ENCODE results near the gene NR4A3.

Gene NR4A3

DNA sequence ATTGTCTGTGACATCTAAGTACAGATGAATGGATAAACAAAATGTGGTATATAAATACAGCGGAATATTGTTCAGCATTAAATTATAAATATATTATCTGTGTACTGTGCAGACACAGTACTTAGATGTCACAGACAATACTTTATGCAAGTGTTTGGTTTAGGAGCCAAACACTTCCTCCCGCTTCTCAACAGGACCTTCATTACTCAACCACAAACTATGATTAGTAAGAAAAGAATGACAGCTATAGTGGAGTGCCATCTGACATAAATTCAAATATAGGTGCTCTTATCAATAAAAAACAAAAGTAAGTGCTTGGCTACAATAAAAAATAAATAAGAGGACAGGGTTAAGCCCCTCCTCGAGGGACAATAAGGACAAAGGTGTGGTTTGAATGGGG is 45.9 kb downstream of the NR4A3 start:
- no peaks in the 10 kb centered on the region for H3F3A ChIP-seq (ENCODE audit: insufficient read depth, low read length)
- no peaks in the 10 kb centered on the region for H4K20me1 ChIP-seq (ENCODE audit: insufficient read depth, low read length)
- no peak overlapping the region for H3K9ac ChIP-seq (ENCODE audit: low read length)
- no peaks in the 10 kb centered on the region for H3K9me3 ChIP-seq (replicated peaks; ENCODE audit: insufficient read depth, low read length)
- no peak for DNase-seq
- peak overlapping the region; percentile 44 for H3K4me2 ChIP-seq (ENCODE audit: low read depth, low read length)
- H3K4me1 ChIP-seq (ENCODE audit: low read length), result peaks cover 18% of the 10 kb centered on the region
- H3K9me2 ChIP-seq (replicated peaks; ENCODE audit: insufficient read depth, low read length), result no peaks in the 10 kb centered on the region
- no peaks in the 10 kb centered on the region for H3K27me3 ChIP-seq (replicated peaks; ENCODE audit: insufficient read depth, low read length)
- no peaks in the 10 kb centered on the region for H3K79me2 ChIP-seq (ENCODE audit: low read length)
- TF ChIP-seq, protein P1, sequence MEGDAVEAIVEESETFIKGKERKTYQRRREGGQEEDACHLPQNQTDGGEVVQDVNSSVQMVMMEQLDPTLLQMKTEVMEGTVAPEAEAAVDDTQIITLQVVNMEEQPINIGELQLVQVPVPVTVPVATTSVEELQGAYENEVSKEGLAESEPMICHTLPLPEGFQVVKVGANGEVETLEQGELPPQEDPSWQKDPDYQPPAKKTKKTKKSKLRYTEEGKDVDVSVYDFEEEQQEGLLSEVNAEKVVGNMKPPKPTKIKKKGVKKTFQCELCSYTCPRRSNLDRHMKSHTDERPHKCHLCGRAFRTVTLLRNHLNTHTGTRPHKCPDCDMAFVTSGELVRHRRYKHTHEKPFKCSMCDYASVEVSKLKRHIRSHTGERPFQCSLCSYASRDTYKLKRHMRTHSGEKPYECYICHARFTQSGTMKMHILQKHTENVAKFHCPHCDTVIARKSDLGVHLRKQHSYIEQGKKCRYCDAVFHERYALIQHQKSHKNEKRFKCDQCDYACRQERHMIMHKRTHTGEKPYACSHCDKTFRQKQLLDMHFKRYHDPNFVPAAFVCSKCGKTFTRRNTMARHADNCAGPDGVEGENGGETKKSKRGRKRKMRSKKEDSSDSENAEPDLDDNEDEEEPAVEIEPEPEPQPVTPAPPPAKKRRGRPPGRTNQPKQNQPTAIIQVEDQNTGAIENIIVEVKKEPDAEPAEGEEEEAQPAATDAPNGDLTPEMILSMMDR (IDR thresholded peaks at IDR 0.05; ENCODE audit: low read length), result no peak
- TF ChIP-seq EZH2phosphoT487 (IDR thresholded peaks at IDR 0.05; ENCODE audit: low read length), result no peak
- no peak for TF ChIP-seq EZH2 (optimal IDR thresholded peaks at IDR 0.05; ENCODE audit: low read depth, low read length)
- H2AFZ ChIP-seq (ENCODE audit: low read length), result no peak overlapping the region
- H3K4me3 ChIP-seq (ENCODE audit: low read length), result no peak overlapping the region
- H3K36me3 ChIP-seq (replicated peaks; ENCODE audit: insufficient read depth, low read length), result no peaks in the 10 kb centered on the region
- no peak overlapping the region for H3K27ac ChIP-seq (ENCODE audit: low read length)

DNA sequence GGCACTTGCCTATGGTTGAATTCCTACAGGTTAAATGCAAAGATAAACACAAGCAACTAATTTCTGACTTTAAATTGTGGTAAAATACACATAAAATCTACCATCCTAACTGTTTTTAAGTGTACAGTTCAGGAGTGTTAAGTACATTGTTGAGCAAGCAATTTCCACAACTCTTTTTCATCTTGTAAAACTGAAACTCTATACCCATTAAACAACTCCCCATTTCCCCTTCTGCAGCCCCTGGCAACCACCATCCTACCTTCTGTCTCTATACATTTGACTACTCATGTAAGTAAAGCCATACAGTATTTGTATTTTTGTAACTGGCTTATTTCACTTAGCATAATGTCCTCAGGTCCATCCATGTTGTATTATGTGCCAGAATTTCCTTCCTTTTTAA is 46.3 kb downstream of the NR4A3 start:
- peaks cover 18% of the 10 kb centered on the region for H3K4me1 ChIP-seq (ENCODE audit: low read length)
- TF ChIP-seq, protein P1 (IDR thresholded peaks at IDR 0.05; ENCODE audit: low read length), result no peak
- no peak for TF ChIP-seq EZH2phosphoT487 (IDR thresholded peaks at IDR 0.05; ENCODE audit: low read length)
- TF ChIP-seq EZH2 (optimal IDR thresholded peaks at IDR 0.05; ENCODE audit: low read depth, low read length), result no peak
- H3K9ac ChIP-seq (ENCODE audit: low read length), result no peak overlapping the region
- no peaks in the 10 kb centered on the region for H3F3A ChIP-seq (ENCODE audit: insufficient read depth, low read length)
- peak overlapping the region; percentile 44 for H3K4me2 ChIP-seq (ENCODE audit: low read depth, low read length)
- H2AFZ ChIP-seq (ENCODE audit: low read length), result no peak overlapping the region
- peak overlapping the region; percentile 1; the same call in 1 of the 2 replicates for H3K27ac ChIP-seq (ENCODE audit: low read length)
- DNase-seq, result peak; percentile 51
- H3K9me3 ChIP-seq (replicated peaks; ENCODE audit: insufficient read depth, low read length), result no peaks in the 10 kb centered on the region
- no peak overlapping the region for H3K4me3 ChIP-seq (ENCODE audit: low read length)
- no peaks in the 10 kb centered on the region for H3K36me3 ChIP-seq (replicated peaks; ENCODE audit: insufficient read depth, low read length)
- H3K9me2 ChIP-seq (replicated peaks; ENCODE audit: insufficient read depth, low read length), result no peaks in the 10 kb centered on the region
- H3K79me2 ChIP-seq (ENCODE audit: low read length), result no peaks in the 10 kb centered on the region
- no peaks in the 10 kb centered on the region for H4K20me1 ChIP-seq (ENCODE audit: insufficient read depth, low read length)
- H3K27me3 ChIP-seq (replicated peaks; ENCODE audit: insufficient read depth, low read length), result no peaks in the 10 kb centered on the region

DNA sequence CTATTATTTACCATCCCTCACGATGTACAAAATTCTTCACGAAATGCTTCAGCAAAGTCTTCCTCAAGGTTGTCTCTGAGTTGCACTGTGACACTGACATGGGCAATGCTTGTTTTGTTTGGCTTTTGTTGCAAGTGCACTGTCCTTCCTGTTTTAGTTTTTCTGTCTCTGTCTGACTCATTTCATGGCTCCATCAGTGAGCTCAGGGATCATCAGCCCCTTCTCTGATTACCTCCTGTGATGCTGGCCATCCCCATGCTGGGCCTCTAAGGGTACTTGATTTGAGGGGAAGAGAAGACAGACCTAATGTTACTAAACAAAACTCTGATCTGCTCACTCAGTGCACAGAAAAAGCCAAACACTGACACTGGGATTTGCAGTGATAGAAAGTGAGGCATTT is 47.2 kb downstream of the NR4A3 start:
- Histone ChIP-seq H3K4me2 (ENCODE audit: low read depth, low read length) (no peak overlapping the region), H2AFZ (ENCODE audit: low read length) (no peak overlapping the region), H3K9ac (ENCODE audit: low read length) (no peak overlapping the region), H3K27me3 (replicated peaks; ENCODE audit: insufficient read depth, low read length) (no peaks in the 10 kb centered on the region), H4K20me1 (ENCODE audit: insufficient read depth, low read length) (no peaks in the 10 kb centered on the region), H3K9me2 (replicated peaks; ENCODE audit: insufficient read depth, low read length) (no peaks in the 10 kb centered on the region), H3K4me1 (ENCODE audit: low read length) (peaks cover 18% of the 10 kb centered on the region), H3K9me3 (replicated peaks; ENCODE audit: insufficient read depth, low read length) (no peaks in the 10 kb centered on the region), H3K79me2 (ENCODE audit: low read length) (no peaks in the 10 kb centered on the region), H3K36me3 (replicated peaks; ENCODE audit: insufficient read depth, low read length) (no peaks in the 10 kb centered on the region), H3K4me3 (ENCODE audit: low read length) (no peak overlapping the region), H3K27ac (ENCODE audit: low read length) (no peak overlapping the region), H3F3A (ENCODE audit: insufficient read depth, low read length) (no peaks in the 10 kb centered on the region)
- DNase-seq, result no peak
- TF ChIP-seq EZH2 (optimal IDR thresholded peaks at IDR 0.05; ENCODE audit: low read depth, low read length) (no peak), EZH2phosphoT487 (IDR thresholded peaks at IDR 0.05; ENCODE audit: low read length) (no peak)
- TF ChIP-seq, protein P1 (IDR thresholded peaks at IDR 0.05; ENCODE audit: low read length), result no peak
